H9 (cell line): ENCODE data around the gene PGM1. TPM values are rescaled to one million over a fixed set of nuclear protein-coding genes. Genes with fewer than 3 reads are reported as not detected.

Experiments used
- DNase-seq: peaks from one replicate; pipeline ENCODE4 v3.0.0-alpha.2; 2017
- H2AFZ ChIP-seq: one replicate; pipeline ENCODE4 v1.6.1; 2013; ENCODE audit warnings: mild to moderate bottlenecking, low read length, control low read depth, moderate library complexity
- H2AK5ac ChIP-seq: 2 replicates; pipeline ENCODE4 v1.6.1; 2013; ENCODE audit warnings: low read length, control low read depth, mixed read lengths; ENCODE audit not compliant: insufficient read length
- H2BK120ac ChIP-seq: one replicate; pipeline ENCODE4 v1.6.1; 2013; ENCODE audit warnings: low read depth, mild to moderate bottlenecking, low read length, control low read depth, inconsistent platforms; ENCODE audit not compliant: poor library complexity, severe bottlenecking
- H2BK12ac ChIP-seq: 2 replicates; pipeline ENCODE4 v1.6.1; 2013; ENCODE audit warnings: low read length, control low read depth, mixed read lengths, low read depth; ENCODE audit not compliant: insufficient read length
- H2BK15ac ChIP-seq: 2 replicates; pipeline ENCODE4 v1.6.1; 2013; ENCODE audit warnings: low read depth, low read length, control low read depth
- H2BK20ac ChIP-seq: one replicate; pipeline ENCODE4 v1.6.1; 2013; ENCODE audit warnings: low read depth, mild to moderate bottlenecking, low read length, control low read depth, inconsistent platforms; ENCODE audit not compliant: poor library complexity, severe bottlenecking
- H2BK5ac ChIP-seq: 2 replicates; pipeline ENCODE4 v1.6.1; 2013; ENCODE audit warnings: low read length, control low read depth, mixed read lengths; ENCODE audit not compliant: insufficient read length
- H3K14ac ChIP-seq: 2 replicates; pipeline ENCODE4 v1.6.1; 2013; ENCODE audit warnings: low read length, control low read depth; ENCODE audit not compliant: insufficient read depth
- H3K18ac ChIP-seq: 2 replicates; pipeline ENCODE4 v1.6.1; 2013; ENCODE audit warnings: low read depth, mild to moderate bottlenecking, mixed read lengths, low read length, control low read depth; ENCODE audit not compliant: insufficient read length
- H3K23ac ChIP-seq: 2 replicates; pipeline ENCODE4 v1.6.1; 2013; ENCODE audit warnings: low read length, control low read depth, mixed read lengths, low read depth; ENCODE audit not compliant: insufficient read length
- H3K23me2 ChIP-seq: 2 replicates; pipeline ENCODE4 v1.6.1; 2013; ENCODE audit warnings: low read depth, mild to moderate bottlenecking, mixed read lengths, low read length, control low read depth; ENCODE audit not compliant: insufficient read length, poor library complexity, severe bottlenecking
- H3K27ac ChIP-seq: 2 replicates; pipeline ENCODE4 v1.5.1; 2013; ENCODE audit warnings: low read length, control low read depth, mixed read lengths, low read depth; ENCODE audit not compliant: insufficient read length
- H3K27me3 ChIP-seq: 2 replicates; pipeline ENCODE4 v1.6.1; 2013; ENCODE audit warnings: low read length, control low read depth, inconsistent platforms; ENCODE audit not compliant: insufficient read depth
- H3K4ac ChIP-seq: 2 replicates; pipeline ENCODE4 v1.6.1; 2013; ENCODE audit warnings: low read depth, mild to moderate bottlenecking, control low read depth, inconsistent platforms, low read length, moderate library complexity
- H3K4me1 ChIP-seq: 2 replicates; pipeline ENCODE4 v1.6.1; 2013; ENCODE audit warnings: low read length, control low read depth, inconsistent platforms; ENCODE audit not compliant: insufficient read depth
- H3K4me2 ChIP-seq: 2 replicates; pipeline ENCODE4 v1.6.1; 2013; ENCODE audit warnings: low read length, control low read depth, mixed read lengths; ENCODE audit not compliant: insufficient read length, insufficient read depth
- H3K56ac ChIP-seq: 2 replicates; pipeline ENCODE4 v1.6.1; 2013; ENCODE audit warnings: low read depth, mild to moderate bottlenecking, mixed read lengths, low read length, control low read depth; ENCODE audit not compliant: insufficient read length
- H3K79me1 ChIP-seq: 2 replicates; pipeline ENCODE4 v1.6.1; 2013; ENCODE audit warnings: low read depth, mild to moderate bottlenecking, moderate library complexity, low read length, control low read depth, inconsistent platforms; ENCODE audit not compliant: insufficient read depth, poor library complexity, severe bottlenecking
- H3K79me2 ChIP-seq: 2 replicates; pipeline ENCODE4 v1.6.1; 2013; ENCODE audit warnings: low read length, control low read depth, inconsistent platforms; ENCODE audit not compliant: insufficient read depth
- H3K9ac ChIP-seq: 2 replicates; pipeline ENCODE4 v1.6.1; 2013; ENCODE audit warnings: low read length, control low read depth, mixed read lengths; ENCODE audit not compliant: insufficient read length; ENCODE audit errors: extremely low read depth
- H3K9me3 ChIP-seq: one replicate; pipeline ENCODE4 v1.6.1; 2013; ENCODE audit warnings: low read depth, low read length, inconsistent platforms; ENCODE audit not compliant: control insufficient read depth
- H3T11ph ChIP-seq: one replicate; pipeline ENCODE4 v1.6.1; 2013; ENCODE audit warnings: mild to moderate bottlenecking, low read length, control low read depth, inconsistent platforms
- H4K20me1 ChIP-seq: one replicate; pipeline ENCODE4 v1.6.1; 2013; ENCODE audit not compliant: control insufficient read depth, insufficient read length, insufficient read depth
- H4K5ac ChIP-seq: 2 replicates; pipeline ENCODE4 v1.6.1; 2013; ENCODE audit warnings: low read depth, mild to moderate bottlenecking, mixed read lengths, low read length, control low read depth; ENCODE audit not compliant: insufficient read length
- H4K8ac ChIP-seq: replicated peaks from 2 replicates; pipeline ENCODE4 v1.6.1; 2013; ENCODE audit warnings: low read length, control low read depth, mixed read lengths, low read depth; ENCODE audit not compliant: insufficient read length
- H4K91ac ChIP-seq: 2 replicates; pipeline ENCODE4 v1.6.1; 2013; ENCODE audit warnings: low read depth, mild to moderate bottlenecking, moderate library complexity, mixed read lengths, low read length, control low read depth; ENCODE audit not compliant: insufficient read length
- H3K27ac Mint-ChIP-seq, 3 experiments: 2 replicates in 2 of 3; 3 replicates in 1 of 3; pipeline ENCODE4 v1.8.0; 2020 to 2021; ENCODE audit warnings: mixed read lengths in 3 of 3, mild to moderate bottlenecking in 1 of 3, moderate library complexity in 1 of 3
- H3K27me3 Mint-ChIP-seq: 2 replicates; pipeline ENCODE4 v1.8.0; 2021; ENCODE audit warnings: low read depth, mild to moderate bottlenecking, moderate library complexity, mixed read lengths
- H3K36me3 Mint-ChIP-seq, 3 experiments: 2 replicates in 2 of 3; 3 replicates in 1 of 3; pipeline ENCODE4 v1.8.0; 2020 to 2021; ENCODE audit warnings: low read depth in 3 of 3, mixed read lengths in 3 of 3; ENCODE audit not compliant: insufficient read depth in 1 of 3
- H3K4me1 Mint-ChIP-seq, 2 experiments: 2 replicates each; pipeline ENCODE4 v1.8.0; 2020; ENCODE audit warnings: mixed read lengths in 2 of 2
- H3K4me3 Mint-ChIP-seq, 2 experiments: 2 replicates in 1 of 2; 3 replicates in 1 of 2; pipeline ENCODE4 v1.8.0; 2020 to 2021; ENCODE audit warnings: mild to moderate bottlenecking in 2 of 2, mixed read lengths in 2 of 2, moderate library complexity in 1 of 2
- H3K9me3 Mint-ChIP-seq, 2 experiments: 2 replicates in 1 of 2; 3 replicates in 1 of 2; pipeline ENCODE4 v1.8.0; 2020; ENCODE audit warnings: mild to moderate bottlenecking in 2 of 2, mixed read lengths in 2 of 2, moderate library complexity in 1 of 2
- WGBS: extraction: QIAGEN DNeasy Blood & Tissue Kit; methylation state at CpG from one replicate; pipeline ENCODE4 v1.1.7; 2013; ENCODE audit warnings: missing lambda C conversion rate, low lambda C conversion rate, mixed read lengths; ENCODE audit not compliant: insufficient read length; ENCODE audit errors: extremely low coverage; 5-methylcytosine and 5-hydroxymethylcytosine counted together
- total RNA-seq: library from RNA; stranded (reverse); gene quantifications from 2 replicates; pipeline ENCODE4 v1.2.1, GENCODE V29; 2021
- TF ChIP-seq, protein P1 (sequence below): fragments of 200-600 bp; sonication (generic); conservative IDR thresholded peaks from 3 replicates; pipeline ENCODE4 v1.8.0; 2021; ENCODE audit warnings: antibody characterized with exemption, mild to moderate bottlenecking

Gene PGM1
- total RNA-seq, 1 experiment from 2014 or later, result 56.4 TPM

DNA sequence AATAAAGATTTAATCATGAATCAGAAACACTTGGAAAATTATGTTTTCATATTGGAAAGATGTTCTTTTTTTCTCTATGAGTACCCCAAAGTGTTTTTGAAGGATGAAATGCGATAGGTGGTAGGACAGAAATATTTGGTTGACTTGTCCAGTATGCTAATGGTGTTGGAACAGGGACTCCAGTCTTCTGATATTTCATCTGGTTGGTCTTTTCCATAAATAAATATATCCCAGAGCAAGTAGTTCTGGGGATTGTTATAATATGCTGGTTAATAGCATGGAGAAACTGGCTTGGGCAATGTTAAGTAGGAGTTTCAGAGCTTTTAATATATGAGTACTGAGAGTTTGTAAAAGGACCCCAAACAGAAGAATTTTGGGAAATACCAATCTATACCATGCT lies 8.7 kb downstream of the PGM1 start:
- Histone ChIP-seq H2AFZ (no peak overlapping the region), H3K4ac (no peak overlapping the region), H4K91ac (no peak overlapping the region), H3K27ac (no peak overlapping the region), H3T11ph (no peak overlapping the region), H2BK12ac (no peak overlapping the region), H2BK20ac (no peak overlapping the region), H3K4me2 (no peak overlapping the region), H3K23ac (no peak overlapping the region), H3K9ac (no peak overlapping the region), H3K18ac (no peak overlapping the region), H3K56ac (no peak overlapping the region), H3K79me2 (no peaks in the 10 kb centered on the region; the same call in 1 of the 2 replicates), H3K23me2 (no peaks in the 10 kb centered on the region), H3K9me3 (no peaks in the 10 kb centered on the region), H3K79me1 (no peaks in the 10 kb centered on the region), H4K8ac (no peak overlapping the region), H4K5ac (no peak overlapping the region), H3K27me3 (no peaks in the 10 kb centered on the region), H2BK5ac (no peak overlapping the region), H2BK120ac (no peak overlapping the region), H2BK15ac (no peak overlapping the region), H2AK5ac (no peak overlapping the region), H4K20me1 (no peaks in the 10 kb centered on the region), H3K4me1 (peaks cover 6% of the 10 kb centered on the region; the same call in 1 of the 2 replicates), H3K14ac (no peak overlapping the region)
- Mint-ChIP-seq H3K36me3 (peaks cover 0 to 2% (median 0%) of the 10 kb centered on the region in 3 experiments; a peak in 1 of 7 replicates), H3K4me1 (peaks cover 14 to 20% of the 10 kb centered on the region in 2 experiments), H3K27ac (no peak overlapping the region), H3K4me3 (no peak overlapping the region), H3K9me3 (no peaks in the 10 kb centered on the region), H3K27me3 (no peaks in the 10 kb centered on the region; the same call in none of the 2 replicates)
- TF ChIP-seq, protein P1, sequence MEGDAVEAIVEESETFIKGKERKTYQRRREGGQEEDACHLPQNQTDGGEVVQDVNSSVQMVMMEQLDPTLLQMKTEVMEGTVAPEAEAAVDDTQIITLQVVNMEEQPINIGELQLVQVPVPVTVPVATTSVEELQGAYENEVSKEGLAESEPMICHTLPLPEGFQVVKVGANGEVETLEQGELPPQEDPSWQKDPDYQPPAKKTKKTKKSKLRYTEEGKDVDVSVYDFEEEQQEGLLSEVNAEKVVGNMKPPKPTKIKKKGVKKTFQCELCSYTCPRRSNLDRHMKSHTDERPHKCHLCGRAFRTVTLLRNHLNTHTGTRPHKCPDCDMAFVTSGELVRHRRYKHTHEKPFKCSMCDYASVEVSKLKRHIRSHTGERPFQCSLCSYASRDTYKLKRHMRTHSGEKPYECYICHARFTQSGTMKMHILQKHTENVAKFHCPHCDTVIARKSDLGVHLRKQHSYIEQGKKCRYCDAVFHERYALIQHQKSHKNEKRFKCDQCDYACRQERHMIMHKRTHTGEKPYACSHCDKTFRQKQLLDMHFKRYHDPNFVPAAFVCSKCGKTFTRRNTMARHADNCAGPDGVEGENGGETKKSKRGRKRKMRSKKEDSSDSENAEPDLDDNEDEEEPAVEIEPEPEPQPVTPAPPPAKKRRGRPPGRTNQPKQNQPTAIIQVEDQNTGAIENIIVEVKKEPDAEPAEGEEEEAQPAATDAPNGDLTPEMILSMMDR, result no peak
- DNase-seq, result no peak
- no CpG with 5 or more reads among the region's 1 CpG for WGBS
